HL-60/S4 (cell line): ENCODE results near the gene RBM33.

Experiments
- in situ Hi-C: fragments of 300-500 bp; cut with MboI; formaldehyde crosslinking; loops from 2 replicates; pipeline ENCODE4 v1.14.3; 2022; ENCODE audit warnings: low sequenced_read_pairs

Gene RBM33

DNA sequence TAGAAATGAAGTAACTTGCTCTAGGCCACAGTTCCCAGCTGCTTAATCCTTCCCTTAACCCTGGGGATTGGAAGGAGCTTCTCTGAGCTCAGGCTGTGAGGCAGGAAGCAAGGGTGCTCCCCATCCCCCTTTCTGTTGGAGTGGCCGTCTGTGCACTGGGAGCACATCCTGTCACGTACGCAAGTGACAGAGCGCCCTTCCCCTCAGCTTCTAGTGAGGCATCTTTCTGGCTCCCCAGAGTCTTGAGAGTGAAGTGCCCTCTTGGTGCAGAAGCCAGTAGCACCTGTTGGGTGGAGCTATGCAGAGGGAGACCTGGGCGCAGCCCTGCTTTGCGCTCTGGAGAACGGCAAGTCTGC lies 120.0 kb downstream of the RBM33 start:
- in situ Hi-C loops: loop anchor here (25.0 kb wide), 2 partner anchors 377 to 852 kb away; no protein-coding TSS in a partner anchor

DNA sequence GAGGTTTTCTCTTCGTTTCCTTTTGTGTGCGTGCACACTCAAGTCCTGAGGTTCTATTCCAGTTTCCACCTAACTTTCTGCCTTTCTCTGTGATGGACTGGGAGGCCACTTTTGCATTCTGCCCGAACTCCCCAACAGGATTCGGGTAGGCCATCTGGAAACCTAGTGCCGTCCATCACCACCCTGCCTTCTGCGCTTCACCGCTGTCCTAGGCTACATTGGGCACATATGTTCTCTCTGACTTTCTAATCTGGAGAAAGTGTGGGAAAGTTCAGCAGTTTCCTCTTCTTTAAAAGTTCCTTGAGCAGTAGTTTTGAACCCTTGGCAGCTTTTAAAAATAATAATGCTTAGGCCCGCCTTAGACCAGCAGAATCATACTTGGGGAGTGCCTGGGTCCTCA lies 121.0 kb downstream of the RBM33 start:
- in situ Hi-C loops: loop anchor here (5.0 to 25.0 kb wide), 3 partner anchors 163 to 853 kb away; no protein-coding TSS in a partner anchor

DNA sequence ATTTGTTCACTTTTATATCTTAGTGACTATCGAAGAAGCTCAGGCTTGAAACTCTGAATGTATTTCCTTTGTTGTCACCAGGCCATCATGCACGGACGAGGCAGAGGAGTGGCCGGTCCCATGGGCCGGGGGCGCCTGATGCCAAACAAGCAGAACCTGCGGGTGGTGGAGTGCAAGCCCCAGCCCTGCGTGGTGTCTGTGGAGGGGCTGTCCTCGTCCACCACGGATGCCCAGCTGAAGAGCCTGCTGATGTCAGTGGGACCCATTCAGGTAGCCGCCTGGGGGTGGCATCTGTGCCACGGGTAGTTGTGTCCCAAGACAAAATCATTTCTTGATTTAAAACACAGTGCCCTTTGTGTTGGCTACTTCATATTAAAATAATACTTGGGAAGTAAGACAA lies 121.9 kb downstream of the RBM33 start:
- in situ Hi-C loops: loop anchor here (5.0 to 25.0 kb wide), 3 partner anchors 164 to 854 kb away; no protein-coding TSS in a partner anchor

DNA sequence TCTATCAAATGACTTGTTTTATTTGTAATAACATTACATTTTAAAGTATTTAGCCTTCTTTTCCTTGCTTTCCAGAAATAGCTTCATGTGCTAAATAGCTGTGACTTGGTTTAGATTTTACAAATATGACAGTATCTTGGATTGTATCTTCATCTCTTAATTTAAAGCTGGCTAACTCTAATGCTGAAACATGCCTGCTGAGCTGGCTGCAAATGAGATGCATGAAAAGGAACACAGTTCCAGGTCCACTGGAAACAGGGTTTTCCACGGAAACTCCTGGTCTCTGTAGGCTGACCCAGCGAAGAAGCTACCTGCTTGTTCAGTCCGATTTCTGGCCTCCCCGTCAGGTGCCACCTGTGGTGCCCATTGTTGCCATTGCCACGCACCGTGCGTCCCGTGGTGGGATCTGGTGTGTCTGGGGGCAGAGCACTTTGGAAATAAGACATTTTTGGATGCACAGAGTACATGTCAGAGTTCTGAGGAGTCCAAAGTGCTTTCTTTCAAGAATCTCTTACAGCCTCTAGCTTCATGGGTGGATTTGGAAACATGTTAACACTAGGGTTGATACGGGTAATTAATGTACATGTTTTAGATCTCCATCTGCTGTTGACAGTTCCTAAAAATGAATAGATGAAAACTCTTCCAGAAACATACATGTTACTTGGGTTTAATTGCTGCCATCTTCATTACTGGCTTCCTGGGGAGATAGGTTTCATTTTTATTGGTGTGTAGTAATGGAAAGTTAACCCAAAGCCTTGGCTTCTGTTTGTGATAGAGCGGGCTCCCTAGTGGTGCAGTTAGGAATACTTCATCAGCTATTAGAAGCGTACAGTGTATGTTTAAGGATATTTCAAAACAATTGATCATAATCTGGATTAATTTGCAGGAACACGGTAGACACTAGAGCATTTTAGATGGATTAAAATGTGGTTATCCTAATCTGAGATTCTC lies 122.8 kb downstream of the RBM33 start:
- in situ Hi-C loops: loop anchor here (5.0 to 25.0 kb wide), 3 partner anchors 165 to 855 kb away; no protein-coding TSS in a partner anchor

DNA sequence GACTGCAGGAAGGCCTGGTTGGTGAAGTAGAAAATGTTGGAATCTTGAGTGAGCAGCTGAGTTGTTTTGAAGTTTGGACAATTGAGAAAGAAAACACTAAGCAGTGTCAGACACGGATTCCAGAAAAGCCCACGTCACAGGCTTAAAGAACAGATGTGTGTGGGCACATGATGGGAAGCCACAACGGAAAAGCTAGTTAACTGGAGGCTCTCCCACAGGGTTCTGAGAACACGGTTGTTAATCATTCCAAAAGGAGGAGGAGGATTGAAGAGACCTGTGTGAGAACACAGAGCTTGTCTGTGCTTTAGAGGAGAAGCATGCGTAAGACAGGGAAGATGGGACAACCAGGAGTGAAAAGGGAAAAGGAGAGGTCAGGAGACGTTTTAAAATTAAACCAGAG lies 125.2 kb downstream of the RBM33 start:
- in situ Hi-C loops: loop anchor here (5.0 to 25.0 kb wide), 3 partner anchors 167 to 857 kb away; no protein-coding TSS in a partner anchor

DNA sequence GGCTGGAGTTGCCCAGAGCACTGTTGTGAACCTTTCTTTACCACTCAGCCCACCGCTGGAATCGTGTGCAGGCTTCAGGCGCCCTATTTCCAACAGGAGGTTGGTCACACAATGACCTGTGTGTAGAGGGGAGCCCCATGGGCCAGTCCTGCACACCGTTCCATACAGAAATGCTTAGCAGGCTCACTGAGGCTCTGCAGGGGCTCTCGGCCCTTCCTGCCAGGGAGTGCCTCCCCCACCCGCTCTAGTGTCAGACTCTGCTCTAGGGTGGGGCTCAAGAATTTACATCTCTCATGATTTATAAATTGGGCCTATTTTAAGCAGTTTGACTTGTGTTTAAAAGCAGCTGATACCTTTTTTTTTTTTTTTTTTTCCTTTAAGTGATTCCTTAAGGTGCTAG lies 125.8 kb downstream of the RBM33 start:
- in situ Hi-C loops: loop anchor here (25.0 kb wide), 2 partner anchors 383 to 858 kb away; no protein-coding TSS in a partner anchor

DNA sequence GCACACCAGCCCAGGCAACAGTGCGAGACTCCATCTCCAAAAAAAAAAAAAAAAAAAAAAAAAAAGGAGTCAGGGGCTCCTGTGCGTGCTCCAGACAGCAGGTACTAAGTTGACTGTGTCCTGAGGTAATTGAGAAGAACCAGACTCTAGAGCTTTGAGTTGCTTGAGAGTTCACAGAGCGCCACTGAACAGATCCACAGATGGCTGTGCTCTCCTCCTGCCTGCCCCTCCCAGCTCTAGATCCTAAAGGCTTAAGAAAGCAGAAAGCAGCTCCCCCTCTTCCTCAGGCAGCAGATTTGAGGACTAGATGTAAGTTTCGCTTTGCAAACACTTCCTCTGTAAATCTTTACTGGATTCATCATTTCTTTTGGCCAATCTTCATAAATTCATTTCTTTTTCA lies 129.1 kb downstream of the RBM33 start:
- in situ Hi-C loops: loop anchor here (25.0 kb wide), 2 partner anchors 386 to 861 kb away; no protein-coding TSS in a partner anchor

DNA sequence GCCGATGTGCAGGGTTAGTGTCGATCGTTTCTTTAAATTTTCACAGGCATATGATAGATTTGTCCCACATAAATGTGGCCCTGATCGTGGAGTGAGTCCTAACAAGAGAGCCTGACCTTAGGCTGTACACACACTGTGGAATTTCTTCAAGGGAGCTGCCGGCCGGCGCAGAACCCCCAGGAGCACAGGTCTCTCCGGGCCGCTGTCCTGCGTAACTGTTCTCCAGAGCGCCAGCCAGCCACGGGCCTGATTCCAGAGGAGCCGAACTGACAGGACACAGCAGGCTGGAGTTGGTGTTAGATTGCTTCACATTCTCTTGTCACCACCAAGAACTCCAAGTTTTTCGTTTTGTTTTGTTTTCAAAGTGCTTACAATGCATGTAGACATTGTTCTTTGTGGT lies 130.5 kb downstream of the RBM33 start:
- in situ Hi-C loops: loop anchor here (25.0 kb wide), 2 partner anchors 388 to 863 kb away; no protein-coding TSS in a partner anchor

DNA sequence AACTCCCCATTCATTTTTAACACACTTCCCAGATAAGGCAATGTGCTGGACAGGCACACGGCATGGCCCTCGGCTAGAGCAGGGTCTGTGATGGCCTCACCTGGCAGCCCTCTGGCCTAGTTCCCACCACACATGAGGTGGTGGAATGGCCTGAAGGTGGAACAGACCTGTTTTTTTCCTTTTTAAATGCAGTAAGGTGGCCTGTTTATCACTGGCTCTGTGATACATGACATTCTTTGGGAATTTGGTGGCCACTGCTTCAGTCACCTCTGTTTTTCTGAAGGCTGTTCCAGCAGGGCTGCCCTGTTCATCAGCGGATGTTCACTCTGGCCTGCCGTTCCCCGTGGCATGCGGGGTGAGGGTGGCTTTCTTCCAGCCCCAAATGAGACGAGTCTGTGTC lies 131.2 kb downstream of the RBM33 start:
- in situ Hi-C loops: no loop called here

DNA sequence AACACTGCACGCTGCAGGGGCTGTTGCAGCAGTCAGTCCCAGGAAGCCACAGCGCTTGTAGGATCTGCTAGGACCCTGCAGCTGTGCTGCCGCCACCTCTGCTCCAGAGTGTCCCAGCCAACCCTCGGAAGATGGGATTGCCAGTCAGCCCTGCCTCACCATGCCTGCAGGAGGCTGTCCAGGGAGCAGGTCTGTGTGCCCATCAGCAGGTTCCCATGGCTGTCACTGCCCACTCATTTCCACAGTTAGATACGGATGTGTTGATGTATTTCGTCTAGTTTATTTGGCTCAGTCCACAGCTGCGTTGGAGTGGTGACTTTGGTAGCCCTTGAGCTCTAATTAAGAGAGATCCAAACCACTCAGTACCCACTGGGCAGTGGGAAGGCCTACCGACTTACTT lies 132.1 kb downstream of the RBM33 start:
- in situ Hi-C loops: no loop called here

DNA sequence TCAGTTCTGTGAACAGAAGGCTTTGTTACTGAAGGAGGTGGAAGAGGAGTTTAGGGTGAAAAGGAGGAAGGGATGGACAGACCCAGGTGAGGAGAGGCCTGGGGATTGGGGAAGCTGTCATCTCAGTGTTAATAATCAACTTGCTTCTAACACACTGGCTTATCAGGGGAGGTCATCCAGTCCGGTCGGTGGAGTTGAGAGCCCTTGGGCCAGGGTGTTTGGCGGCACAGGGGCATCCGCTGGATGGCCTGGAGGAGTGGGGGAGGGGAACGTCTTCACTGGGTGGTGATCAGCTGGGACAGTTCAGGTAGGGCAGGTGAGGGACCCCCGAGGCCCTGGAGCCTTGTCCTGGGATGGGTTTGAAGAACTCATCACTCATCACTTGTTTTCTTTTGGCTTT lies 133.9 kb downstream of the RBM33 start:
- in situ Hi-C loops: no loop called here

DNA sequence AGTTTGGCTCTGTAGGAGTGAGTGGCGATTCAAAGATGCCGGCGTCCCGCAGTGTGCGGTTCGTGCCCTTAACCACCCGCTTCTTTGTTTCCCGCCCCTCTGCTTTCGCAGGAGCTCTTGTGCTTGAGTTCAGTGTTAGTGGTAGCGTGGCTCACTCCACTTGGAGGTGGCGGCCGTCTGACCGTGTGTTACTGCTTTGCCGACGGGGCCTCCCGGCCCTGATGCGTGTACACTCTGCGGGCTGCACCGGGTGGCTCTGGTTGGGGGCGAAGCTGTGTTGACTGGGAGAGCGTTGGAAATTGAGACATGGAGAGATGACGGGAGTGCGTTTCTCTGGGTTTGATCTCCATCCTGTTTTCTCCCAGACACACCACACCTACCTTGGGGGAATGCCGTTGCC lies 136.4 kb downstream of the RBM33 start:
- in situ Hi-C loops: no loop called here

DNA sequence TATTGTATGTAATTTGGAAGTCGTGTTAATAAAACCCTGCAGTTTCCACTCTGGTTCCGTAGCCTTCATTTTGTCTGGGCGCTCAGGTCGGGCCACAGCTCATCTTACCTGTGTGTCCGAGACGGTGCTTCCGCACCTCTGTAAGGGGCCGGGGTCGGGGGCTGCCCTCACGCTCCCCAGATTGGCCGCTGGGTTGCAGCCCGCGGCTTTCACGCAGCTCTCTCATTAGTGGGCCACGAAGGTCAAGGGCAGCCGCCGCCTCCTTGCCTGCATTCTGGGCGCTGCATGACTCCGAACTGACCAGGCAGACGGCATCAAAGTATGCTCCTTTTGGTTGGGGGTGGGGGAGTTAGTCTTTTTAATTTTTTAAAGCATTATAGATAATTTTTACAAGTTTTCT lies 137.0 kb downstream of the RBM33 start:
- in situ Hi-C loops: no loop called here

DNA sequence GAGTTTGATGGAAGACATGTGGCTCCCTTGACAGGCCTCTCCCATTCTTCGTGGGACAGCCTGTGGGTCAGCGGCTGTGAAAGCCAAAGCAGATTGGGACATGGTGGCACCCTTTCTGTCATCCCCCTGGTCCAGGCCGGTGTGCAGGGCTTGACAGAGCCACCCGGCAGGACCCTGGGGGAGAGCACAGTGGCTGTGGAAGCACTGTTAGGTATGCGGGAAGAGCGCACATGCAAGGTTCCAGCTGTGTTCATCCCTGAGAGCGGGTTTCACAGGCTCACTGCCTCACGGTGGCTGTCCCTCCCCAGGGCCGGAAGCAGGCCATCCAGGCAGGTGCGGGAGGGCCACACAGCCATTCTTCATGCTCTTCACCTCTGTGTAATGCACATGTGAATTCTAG lies 138.0 kb downstream of the RBM33 start:
- in situ Hi-C loops: no loop called here

DNA sequence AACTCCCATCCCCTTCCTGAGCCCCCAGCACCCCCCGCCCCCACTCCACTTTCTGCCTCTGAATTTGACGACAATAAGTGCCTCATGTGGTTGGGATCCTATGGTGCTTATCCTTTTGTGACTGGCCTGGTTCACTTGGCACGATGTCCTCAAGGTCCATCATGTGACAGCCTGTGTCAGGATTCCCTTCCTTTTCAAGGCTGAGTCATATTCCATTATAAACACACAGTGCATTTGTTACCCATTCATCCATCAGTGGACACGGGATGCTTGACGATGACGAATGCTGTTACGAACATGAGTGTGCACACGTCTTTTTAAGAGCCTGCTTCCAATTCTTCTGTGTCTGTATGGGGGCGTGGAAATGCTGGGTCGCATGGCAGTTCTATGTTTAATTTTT lies 141.1 kb downstream of the RBM33 start:
- in situ Hi-C loops: no loop called here

DNA sequence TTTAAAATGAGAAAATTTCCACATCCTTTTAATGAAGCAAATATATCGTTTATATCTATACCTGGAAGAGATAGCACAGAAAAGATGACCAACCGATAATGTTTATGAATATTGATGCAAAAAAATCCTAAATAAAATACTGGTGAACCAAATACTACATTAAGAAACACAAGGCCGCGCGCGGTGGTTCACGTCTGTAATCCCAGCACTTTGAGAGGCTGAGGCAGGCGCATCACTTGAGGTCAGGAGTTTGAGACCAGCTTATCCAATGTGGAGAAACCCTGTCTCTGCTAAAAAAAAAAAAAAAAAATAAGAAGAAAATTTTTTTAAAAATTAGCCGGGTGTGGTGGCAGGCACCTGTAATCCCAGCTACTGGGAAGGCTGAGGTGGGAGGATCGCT lies 142.0 kb downstream of the RBM33 start:
- in situ Hi-C loops: no loop called here

DNA sequence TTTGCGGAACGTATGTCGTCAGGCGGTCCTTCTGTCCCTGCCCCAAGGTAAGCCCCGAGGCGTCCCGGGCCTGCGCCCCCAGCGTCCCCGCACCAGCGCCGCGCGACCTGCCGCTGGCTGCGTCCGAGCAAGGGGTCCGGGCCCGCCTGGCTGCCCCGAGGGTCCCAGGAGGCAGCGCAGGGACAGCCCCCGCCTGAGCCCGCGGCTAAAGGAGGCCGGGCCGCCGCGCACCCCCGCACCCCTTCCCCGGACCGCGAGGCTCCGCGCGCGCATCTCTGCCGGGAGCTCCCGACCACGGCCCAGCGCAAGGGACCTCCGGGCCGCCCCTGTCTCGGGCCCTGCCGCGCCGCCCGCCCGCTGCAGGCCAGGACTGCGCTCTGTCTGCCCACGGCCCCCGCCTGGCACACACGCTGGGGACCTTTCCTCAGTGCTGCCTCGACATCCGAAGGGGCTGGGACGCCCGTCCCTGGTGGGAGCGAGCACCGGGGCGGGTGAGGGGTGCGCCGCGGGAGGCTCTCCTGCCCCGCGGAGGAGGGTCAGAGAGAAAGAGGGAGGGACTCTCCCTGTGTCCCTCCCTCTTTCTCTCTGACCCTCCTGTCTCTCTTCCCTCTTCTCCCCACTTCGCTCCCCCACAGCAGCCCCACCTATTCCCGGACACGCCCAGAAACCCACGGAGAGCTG lies 142.8 kb downstream of the RBM33 start:
- in situ Hi-C loops: no loop called here

DNA sequence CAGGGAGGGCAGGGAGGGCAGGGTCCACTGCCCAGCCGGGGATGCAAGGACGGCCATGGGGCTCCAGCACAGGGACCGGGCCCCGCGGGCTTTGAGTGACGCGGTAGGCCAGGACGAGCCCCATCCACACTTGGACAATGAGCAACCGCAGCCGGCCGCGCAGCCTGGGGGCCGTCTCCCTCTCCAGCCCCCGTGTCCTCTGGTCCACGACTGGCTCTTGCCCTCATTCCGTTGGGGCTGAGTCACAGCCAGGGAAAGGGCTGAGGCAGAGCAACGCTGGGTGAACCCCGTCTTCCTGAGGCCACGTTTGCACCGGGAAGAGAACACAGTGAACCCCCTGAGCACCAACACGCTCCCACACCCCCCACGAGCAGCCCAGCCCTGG lies 144.1 kb downstream of the RBM33 start:
- in situ Hi-C loops: no loop called here

DNA sequence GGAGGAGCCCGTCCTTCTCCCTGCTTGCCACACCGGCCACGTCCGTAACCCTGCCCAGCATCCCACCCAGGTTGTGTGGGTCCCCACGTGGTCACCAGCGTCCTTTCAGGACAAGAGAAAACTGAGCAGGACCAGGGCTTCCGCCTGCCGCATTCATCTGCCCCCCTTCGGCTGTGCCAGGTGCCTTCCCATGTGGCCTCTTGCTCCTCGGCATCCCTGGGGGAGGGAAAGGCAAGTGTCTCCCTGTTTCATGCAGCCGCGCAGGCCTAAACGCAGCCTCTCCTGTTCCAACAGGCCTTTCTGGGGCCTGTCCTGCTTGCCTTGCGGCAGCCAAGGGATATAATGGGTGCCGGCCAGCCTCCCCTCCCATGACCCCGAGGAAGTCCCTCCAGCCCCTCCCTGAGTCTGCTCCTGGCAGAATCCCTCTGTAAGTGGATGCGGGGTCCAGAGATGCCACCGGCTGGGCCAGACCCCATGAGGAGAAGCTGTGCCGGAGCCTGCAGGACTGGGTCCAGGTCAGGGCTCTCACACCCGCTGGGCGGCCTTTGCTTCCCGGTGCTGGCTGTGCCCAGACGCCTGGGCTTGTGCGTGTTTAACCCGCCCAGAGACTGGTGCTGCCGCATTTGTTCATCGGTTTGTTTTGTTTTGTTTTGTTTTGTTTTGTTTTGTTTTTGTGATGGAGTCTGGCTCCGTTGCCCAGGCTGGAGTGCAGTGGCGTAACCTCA lies 144.7 kb downstream of the RBM33 start:
- in situ Hi-C loops: no loop called here

DNA sequence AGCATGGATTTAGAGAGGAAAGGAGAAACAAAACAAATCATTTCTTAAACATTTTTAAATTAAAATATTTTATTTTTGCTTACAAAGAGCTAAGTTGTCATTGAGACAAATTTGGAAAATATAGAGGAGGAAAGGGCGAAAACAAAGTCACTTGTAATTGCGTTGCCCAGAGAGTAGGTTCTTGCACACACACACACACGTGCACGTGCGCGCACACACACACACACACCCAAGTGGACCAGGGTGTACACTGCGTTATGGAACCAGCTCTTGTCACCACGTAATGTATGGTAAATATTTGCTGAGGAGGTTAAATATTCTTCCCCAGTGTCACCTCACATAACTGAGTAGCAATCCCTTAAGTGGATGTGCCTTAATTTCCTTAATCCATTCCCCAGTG lies 146.2 kb downstream of the RBM33 start:
- in situ Hi-C loops: no loop called here

DNA sequence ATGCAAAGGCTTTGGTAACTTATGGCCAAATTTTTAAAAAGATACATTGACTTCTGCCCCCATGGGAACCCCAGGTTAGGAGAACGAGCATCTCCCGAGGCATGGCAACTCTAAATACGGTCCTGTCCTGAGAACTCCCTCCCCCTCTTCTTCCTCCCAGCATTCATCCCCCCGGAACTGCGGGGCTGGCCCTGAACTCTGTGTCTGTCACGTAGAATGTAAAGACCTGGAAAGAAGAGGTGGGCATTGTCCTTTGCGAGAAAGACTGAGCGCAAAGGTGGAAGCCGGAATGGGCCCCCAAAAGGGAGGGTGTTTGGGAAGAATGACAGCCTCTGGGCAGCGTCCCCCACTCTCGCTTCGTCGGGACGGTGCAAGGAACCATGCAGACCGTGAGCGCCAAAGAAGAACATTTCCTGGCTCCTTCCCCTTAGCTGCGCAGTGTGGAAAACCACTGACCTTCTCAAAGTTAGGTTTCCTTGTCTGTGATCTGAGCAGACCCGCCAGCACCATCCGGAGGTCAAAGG lies 146.8 kb downstream of the RBM33 start:
- in situ Hi-C loops: no loop called here
